AG10803 (cell line): ENCODE results near the gene GUCY1A1.

Experiments
- DNase-seq: peaks from one replicate; pipeline ENCODE4 v3.0.0; 2010; ENCODE audit warnings: low read depth
- H3K4me3 ChIP-seq: 2 replicates; pipeline ENCODE4 v1.5.1; 2011; ENCODE audit warnings: mild to moderate bottlenecking, low read length, control low read depth
- CTCF ChIP-seq: conservative IDR thresholded peaks from 2 replicates; pipeline ENCODE4 v1.5.1; 2011; ENCODE audit warnings: mild to moderate bottlenecking, low read length, control low read depth, inconsistent platforms

The GUCY1A1 gene

GRCh38 chr4:155772459-155773195 is 106.0 kb downstream of the GUCY1A1 start:
- H3K4me3 ChIP-seq, result no peak overlapping the region
- TF ChIP-seq CTCF, result no peak
- no peak for DNase-seq

GRCh38 chr4:155773196-155773800 is 106.7 kb downstream of the GUCY1A1 start:
- no peak for DNase-seq
- TF ChIP-seq CTCF, result no peak
- no peak overlapping the region for H3K4me3 ChIP-seq

- DNase-seq, result no peak
- no peak overlapping the region for H3K4me3 ChIP-seq
- no peak for TF ChIP-seq CTCF
These were observed 107.4 kb downstream of the GUCY1A1 start for GRCh38 chr4:155774033-155774432.

GRCh38 chr4:155777971-155778735 is 111.5 kb downstream of the GUCY1A1 start:
- no peak for TF ChIP-seq CTCF
- H3K4me3 ChIP-seq, result no peak overlapping the region
- peak; percentile 50 for DNase-seq

- no peak for DNase-seq
- H3K4me3 ChIP-seq, result no peak overlapping the region
- TF ChIP-seq CTCF, result no peak
These were observed 114.1 kb downstream of the GUCY1A1 start for GRCh38 chr4:155780775-155781174.

- H3K4me3 ChIP-seq, result no peak overlapping the region
- no peak for DNase-seq
- no peak for TF ChIP-seq CTCF
These were observed 114.7 kb downstream of the GUCY1A1 start for GRCh38 chr4:155781249-155781831.
